ENCODE data around the gene ANGEL1. TPM values are rescaled to one million over a fixed set of nuclear protein-coding genes. Genes with fewer than 3 reads are reported as not detected.

Gene ANGEL1
- total RNA-seq, 1 experiment from 2014 or later = 19.1 TPM

GRCh38 chr14:76792422-76792821 lies 20.3 kb downstream of the ANGEL1 start:
- BruUV-seq (replicated peaks) = no TSS peak

GRCh38 chr14:76786601-76787000 lies 26.1 kb downstream of the ANGEL1 start:
- Histone ChIP-seq H3K4me3 (ENCODE audit: low read depth in 2 of 2, low read length in 2 of 2) (no peak overlapping the region), H3K4me1 (ENCODE audit: control insufficient read depth, insufficient read depth, low read length) (no peaks in the 10 kb centered on the region), H3K9me3 (ENCODE audit: control insufficient read depth, insufficient read depth, low read depth, low read length) (no peaks in the 10 kb centered on the region), H3K36me3 (ENCODE audit: control insufficient read depth, insufficient read depth, low read length) (no peaks in the 10 kb centered on the region; the same call in none of the 2 replicates), H3K27ac (ENCODE audit: low read length) (no peak overlapping the region), H3K27me3 (ENCODE audit: control insufficient read depth, insufficient read depth, low read length) (no peaks in the 10 kb centered on the region)
- no TSS peak for BruUV-seq (replicated peaks)
- ATAC-seq = no peak
- in situ Hi-C loops (cut with HindIII; ENCODE audit: low pct_unique_long_range_greater_than_20kb, low sequenced_read_pairs) (no loop called here), intact Hi-C loops (cut with micrococcal nuclease; ENCODE audit: unreplicated experiment) (no loop called here)
- ChIA-PET CTCF (no interaction called here), POLR2A (no interaction called here)
- no peak for DNase-seq (ENCODE audit: low read depth, low spot score)
- no peak for TF ChIP-seq REST (IDR thresholded peaks at IDR 0.05; ENCODE audit: insufficient read depth in 1 of 2, low read depth in 2 of 2, low read length in 1 of 2)
- TF ChIP-seq CTCF (IDR thresholded peaks at IDR 0.05) = no peak
- no peak for TF ChIP-seq POLR2AphosphoS5 (IDR thresholded peaks at IDR 0.05; ENCODE audit: low read depth, low read length)
- TF ChIP-seq SIN3A (IDR thresholded peaks at IDR 0.05; ENCODE audit: borderline replicate concordance, insufficient read depth, low read depth, low read length) = no peak
- no peak for TF ChIP-seq TCF7L2 (IDR thresholded peaks at IDR 0.05; ENCODE audit: low read depth, low read length)

More at GRCh38 chr14:76792422-76792821, 20.3 kb downstream of the ANGEL1 start:
- CTCF ChIA-PET = no interaction called here
- POLR2A ChIA-PET = no interaction called here
- no peaks in the 10 kb centered on the region for H3K27me3 ChIP-seq (ENCODE audit: control insufficient read depth, insufficient read depth, low read length)
- no peak overlapping the region for H3K27ac ChIP-seq (ENCODE audit: low read length)
- no peaks in the 10 kb centered on the region for H3K4me1 ChIP-seq (ENCODE audit: control insufficient read depth, insufficient read depth, low read length)
- H3K4me3 ChIP-seq (ENCODE audit: low read depth in 2 of 2, low read length in 2 of 2) = no peak overlapping the region
- H3K9me3 ChIP-seq (ENCODE audit: control insufficient read depth, insufficient read depth, low read depth, low read length) = no peaks in the 10 kb centered on the region
- no peak for TF ChIP-seq REST (IDR thresholded peaks at IDR 0.05; ENCODE audit: insufficient read depth in 1 of 2, low read depth in 2 of 2, low read length in 1 of 2)
- no peaks in the 10 kb centered on the region; the same call in none of the 2 replicates for H3K36me3 ChIP-seq (ENCODE audit: control insufficient read depth, insufficient read depth, low read length)
- in situ Hi-C loops (cut with HindIII; ENCODE audit: low pct_unique_long_range_greater_than_20kb, low sequenced_read_pairs) (no loop called here), intact Hi-C loops (cut with micrococcal nuclease; ENCODE audit: unreplicated experiment) (no loop called here)
- DNase-seq (ENCODE audit: low read depth, low spot score) (no peak), ATAC-seq (no peak)

Measured in Panc1 (cell line).